HG03025 (cell line): Measurements from ENCODE around the gene MARK2.
A peak's percentile ranks its signal among the peaks of the same experiment; 100 is the strongest.
"Not testable (repeated sequence)": the region's sequence is repeated elsewhere in the genome, so short reads cannot be mapped to it uniquely, and the experiment has no call there.

Source experiments
- ATAC-seq: cut with Tn5 transposase; IDR thresholded peaks from one replicate; pipeline ENCODE4 v1.9.1; 2021; ENCODE audit warnings: mild to moderate bottlenecking, moderate library complexity; ENCODE audit not compliant: unreplicated experiment, low FRiP score

The MARK2 gene

DNA sequence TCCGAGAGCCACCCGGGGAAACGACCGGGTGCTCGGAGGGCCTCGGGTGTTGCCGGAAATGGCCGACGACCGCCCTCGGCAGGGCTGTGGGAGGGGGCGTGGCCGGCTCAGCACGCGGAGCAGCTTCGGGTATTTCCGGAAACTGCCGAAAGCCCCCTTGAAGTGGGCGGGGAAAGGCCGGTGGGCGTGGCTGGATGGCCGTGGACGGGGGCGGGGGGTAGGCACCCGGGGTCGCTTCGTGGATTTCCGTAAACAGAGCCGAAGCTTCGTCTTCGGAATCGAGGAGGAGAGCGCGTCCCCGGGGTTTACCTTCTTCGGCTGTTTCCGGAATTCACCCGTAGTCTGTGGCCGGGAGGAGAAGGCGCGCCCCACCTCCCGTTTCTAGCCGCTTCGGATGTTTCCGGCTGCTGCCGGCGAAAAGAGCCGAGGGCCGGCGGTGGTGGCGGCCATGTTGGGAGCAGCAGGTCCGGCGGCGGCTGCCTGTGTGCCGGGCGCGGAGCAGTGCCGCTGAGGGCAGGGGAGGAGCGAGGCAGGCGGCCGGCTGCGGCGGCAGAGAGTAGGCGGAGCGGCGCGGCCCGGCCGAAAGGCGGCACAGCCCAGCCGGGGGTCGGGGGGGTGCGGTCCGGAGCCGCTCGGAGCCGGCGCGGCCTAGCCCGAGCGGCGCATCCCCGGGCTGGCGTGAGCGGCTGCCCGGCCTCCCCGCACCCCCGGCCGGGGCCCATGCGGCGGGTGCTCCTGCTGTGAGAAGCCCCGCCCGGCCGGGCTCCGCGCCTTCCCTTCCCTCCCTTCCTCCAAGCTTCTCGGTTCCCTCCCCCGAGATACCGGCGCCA, at the start of gene MARK2:
MARK2 (plus strand) TSS at position 433 of the 830 bp plus-strand sequence; CDS start at position 830, 397 bp downstream.
- ATAC-seq: peak; percentile 72

DNA sequence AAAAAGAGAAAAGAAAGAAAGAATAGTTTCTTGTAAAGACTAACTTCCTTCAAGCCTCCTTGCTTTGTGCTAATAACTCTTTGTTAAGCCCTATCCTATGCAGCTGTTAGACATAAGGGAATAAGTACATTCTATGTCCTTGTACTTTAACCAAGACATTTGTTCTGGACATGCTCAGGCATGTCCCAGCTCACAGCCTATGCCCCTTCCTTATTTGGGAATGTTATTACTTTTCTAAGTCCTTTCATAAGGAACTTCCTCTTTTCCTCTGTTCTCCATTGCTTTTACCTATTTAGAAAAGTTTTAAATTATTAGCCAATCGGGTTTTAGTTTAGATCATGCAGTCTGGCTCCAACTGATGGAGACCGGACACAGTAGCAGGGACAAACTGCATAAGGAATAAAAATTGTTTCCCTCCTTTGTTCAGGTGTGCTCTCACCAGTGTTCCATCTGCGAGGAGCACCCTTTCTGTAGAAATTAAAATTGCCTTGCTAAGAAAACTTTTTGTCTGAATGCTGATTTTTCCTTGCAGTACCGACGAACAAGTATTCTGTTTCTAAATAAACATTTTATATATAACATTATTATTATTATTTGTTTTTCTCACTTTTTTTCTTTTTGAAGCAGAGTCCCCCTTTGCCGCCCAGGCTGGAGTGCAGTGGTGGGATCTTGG, 47.3 kb upstream of the MARK2 start:
- ATAC-seq: no peak

GRCh38 chr11:63793161-63793560, 45.7 kb upstream of the MARK2 start:
- no peak for ATAC-seq

GRCh38 chr11:63795066-63795465, 43.8 kb upstream of the MARK2 start:
- no peak for ATAC-seq

- ATAC-seq: no peak
Measured at GRCh38 chr11:63800921-63801320, 38.0 kb upstream of the MARK2 start.

GRCh38 chr11:63802637-63803414, 36.1 kb upstream of the MARK2 start:
- no peak for ATAC-seq

GRCh38 chr11:63804259-63804658, 34.7 kb upstream of the MARK2 start:
- ATAC-seq: no peak

DNA sequence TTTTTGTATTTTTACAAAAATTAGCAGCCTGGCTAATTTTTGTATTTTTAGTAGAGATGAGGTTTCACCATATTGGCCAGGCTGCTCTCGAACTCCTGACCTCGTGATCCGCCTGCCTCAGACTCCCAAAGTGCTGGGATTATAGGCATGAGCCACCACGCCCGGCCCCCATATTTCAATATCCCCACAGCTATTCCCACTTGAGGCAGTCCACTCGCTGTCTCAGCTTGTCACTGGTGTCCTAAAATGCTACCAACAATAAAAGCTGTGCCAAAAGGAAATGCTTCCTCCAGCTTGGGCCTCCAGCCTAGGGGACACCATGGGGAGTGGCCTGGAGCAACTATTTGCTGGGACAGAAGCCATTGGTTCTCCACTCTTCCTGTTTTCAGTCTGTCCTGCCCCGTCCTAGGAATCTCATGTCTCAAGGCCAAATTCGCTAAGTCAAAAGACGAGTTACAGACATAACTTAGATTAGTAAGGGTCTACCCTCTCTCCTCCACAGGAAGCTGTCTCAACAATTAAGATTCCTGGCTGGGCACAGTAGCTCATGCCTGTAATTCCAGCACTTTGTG, 33.0 kb upstream of the MARK2 start:
- ATAC-seq: no peak

DNA sequence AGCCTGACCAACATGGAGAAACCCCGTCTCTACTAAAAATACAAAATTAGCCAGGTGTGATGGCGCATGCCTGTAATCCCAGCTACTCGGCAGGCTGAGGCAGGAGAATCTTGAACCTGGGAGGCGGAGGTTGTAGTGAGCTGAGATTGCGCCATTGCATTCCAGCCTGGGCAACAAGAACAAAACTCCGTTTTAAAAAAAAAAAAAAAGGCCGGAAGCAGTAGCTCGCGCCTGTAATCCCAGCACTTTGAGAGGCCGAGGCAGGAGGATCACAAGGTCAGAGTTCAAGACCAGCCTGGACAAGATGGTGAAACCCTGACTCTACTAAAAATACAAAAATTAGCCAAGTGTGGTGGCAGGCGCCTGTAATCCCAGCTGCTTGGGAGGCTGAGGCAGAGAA, 28.5 kb upstream of the MARK2 start:
- ATAC-seq: not testable (repeated sequence)

- no peak for ATAC-seq
Measured at GRCh38 chr11:63811522-63811921, 27.4 kb upstream of the MARK2 start.

GRCh38 chr11:63813035-63813562, 25.8 kb upstream of the MARK2 start, which contains the start of gene SPINDOC:
TSS of gene SPINDOC (plus strand) at chr11:63813456. CDS start at chr11:63813687, 231 bp downstream.
- peak; percentile 67 for ATAC-seq

DNA sequence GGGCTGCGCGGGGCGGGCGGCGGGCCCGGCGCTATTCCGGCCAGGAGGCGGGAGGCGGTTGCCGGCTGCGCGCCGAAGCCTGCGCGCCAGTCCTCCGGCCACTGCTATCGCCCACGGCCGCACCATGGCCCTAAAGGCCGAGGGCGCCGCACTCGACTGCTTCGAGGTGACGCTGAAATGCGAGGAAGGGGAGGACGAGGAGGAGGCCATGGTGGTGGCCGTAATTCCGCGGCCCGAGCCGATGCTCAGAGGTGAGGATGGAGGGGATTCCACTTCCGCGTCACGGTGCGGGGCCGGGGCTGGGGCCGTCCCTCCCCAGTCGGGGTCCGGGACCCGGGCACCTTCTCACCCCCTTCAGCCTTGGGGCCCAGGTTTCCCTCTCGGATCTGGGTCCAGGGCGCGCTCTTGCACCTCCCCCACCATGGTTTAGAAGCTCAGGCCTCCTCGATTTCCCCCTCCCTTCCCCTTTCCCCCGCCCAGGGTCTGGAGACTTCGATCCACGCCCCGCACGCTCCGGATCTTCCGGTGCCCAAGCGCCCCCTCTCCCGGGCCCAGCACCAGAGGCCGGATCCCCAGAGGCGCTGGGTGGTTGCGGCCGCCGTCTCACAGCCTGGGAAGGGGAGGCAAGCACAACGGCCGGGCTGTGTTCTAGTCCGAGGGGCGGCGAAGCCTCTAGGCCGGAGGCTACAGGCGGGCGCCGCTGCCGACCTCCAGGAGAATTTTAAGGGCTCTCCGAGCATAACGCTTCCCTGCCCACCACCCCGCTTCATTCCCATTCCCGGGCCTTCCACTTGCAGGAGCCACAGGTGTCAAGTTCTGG, 25.1 kb upstream of the MARK2 start:
- ATAC-seq: peak; percentile 30

- ATAC-seq: no peak
Measured at GRCh38 chr11:63814383-63814736, 24.6 kb upstream of the MARK2 start.

- ATAC-seq: no peak
Measured at GRCh38 chr11:63816166-63816565, 22.7 kb upstream of the MARK2 start.

DNA sequence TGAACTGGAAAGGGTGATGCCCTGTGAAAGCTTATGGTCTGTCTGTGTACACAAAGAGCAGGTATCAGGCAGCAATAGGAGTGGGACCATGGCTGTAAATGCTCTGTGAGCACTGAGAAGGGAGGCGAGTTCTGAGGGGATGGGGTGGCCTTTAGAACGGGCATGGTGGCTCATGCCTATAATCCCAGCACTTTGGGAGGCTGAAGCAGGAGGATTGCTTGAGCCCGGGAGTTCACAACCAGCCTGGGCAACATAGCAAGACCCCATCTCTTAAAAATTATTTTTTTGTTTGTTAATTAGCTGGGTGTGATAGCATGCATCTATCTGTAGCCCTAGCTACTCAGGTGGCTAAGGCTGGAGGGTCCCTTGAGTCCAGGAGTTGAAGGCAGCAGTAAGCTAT, 22.2 kb upstream of the MARK2 start:
- ATAC-seq: no peak

DNA sequence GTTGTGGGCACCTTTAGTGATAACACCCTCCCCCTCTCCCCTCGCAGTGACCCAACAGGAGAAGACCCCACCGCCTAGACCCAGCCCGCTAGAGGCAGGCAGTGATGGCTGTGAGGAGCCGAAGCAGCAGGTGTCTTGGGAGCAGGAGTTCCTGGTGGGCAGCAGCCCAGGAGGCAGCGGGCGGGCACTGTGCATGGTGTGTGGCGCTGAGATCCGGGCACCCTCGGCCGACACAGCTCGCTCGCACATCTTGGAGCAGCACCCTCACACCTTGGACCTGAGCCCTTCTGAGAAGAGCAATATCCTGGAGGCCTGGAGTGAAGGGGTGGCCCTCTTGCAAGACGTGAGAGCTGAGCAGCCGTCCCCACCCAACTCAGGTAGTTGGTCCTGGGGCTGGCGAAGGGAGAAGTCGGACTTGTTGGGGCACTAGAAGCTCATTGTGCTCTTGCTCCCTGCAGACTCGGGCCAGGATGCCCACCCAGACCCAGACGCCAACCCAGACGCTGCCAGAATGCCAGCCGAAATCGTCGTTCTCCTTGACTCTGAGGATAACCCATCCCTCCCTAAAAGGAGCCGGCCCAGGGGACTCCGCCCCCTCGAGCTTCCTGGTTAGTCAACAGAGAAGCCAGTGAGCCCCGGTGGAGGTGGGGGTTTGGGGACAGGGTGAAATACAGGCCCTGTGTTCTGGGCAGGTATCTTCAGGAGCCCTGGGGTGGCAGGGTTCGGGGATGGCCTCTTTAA, 21.0 kb upstream of the MARK2 start:
- no peak for ATAC-seq

DNA sequence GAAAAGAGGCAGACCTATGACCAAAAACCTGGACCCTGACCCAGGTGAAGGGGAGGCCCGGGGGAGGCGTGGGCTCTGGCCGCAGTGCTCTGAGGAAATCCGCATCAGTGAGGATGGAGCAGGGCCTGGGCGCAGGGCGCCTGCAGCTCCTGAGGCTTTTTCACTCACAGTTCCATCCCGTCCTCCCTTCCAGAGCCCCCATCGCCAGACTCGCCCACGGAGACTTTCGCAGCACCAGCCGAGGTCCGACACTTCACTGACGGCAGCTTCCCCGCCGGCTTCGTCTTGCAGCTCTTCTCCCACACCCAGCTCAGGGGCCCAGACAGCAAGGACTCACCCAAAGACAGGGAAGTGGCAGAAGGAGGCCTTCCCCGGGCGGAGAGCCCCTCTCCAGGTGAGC, 20.3 kb upstream of the MARK2 start:
- no peak for ATAC-seq

GRCh38 chr11:63821411-63821810, 17.5 kb upstream of the MARK2 start:
- ATAC-seq: no peak
